Pulmonary artery endothelial cell (primary cell): ENCODE measurements around the gene NAALADL2. TPM values are rescaled to one million over a fixed set of nuclear protein-coding genes. Genes with fewer than 3 reads are reported as not detected.

Experiments used
- DNase-seq: peaks from one replicate; pipeline ENCODE4 v3.0.0-alpha.2; 2011; ENCODE audit warnings: low read depth, low spot score
- total RNA-seq: library from RNA; depleted of rRNA; stranded (reverse); fragments of >200 nt; gene quantifications from 2 replicates; pipeline ENCODE4 v1.2.3, GENCODE V29; 2014

The NAALADL2 gene
- total RNA-seq, 1 donor from 2014 or later: 3.4 TPM

DNA sequence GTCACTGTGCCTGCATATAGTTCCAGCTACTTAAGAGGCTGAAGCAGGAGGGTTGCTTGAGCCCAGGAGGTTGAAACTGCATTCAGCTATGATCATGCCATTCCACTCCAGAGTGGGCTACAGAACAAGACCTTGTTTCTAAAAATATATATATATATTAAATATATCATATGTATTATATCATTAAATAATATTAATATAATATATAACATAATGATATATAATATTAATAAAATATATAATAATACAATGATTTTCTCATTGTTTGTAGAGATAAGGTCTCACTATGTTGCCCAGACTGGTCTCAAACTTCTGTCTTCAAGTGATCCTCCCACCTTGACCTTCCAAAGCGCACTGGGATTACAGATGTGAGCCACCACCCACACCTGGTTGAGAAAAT, 101.8 kb downstream of the NAALADL2 start:
- DNase-seq: no peak

DNA sequence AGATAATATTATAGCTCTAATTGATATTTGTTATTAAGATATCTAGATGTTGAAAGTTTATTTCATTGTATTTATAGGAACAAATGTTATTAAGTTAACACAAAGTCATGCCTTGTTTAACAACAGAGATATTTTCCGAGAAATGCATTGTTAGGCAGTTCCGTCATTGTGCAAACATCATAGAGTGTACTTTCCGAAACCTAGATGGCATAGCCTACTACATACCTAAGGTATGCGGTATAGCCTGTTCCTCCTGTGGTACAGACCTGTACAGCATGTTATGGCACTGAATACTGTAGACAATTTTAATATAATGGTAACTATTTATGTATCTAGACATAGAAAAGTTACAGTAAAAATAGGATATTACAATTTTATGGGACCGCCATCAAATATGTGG, 114.3 kb downstream of the NAALADL2 start:
- no peak for DNase-seq

DNA sequence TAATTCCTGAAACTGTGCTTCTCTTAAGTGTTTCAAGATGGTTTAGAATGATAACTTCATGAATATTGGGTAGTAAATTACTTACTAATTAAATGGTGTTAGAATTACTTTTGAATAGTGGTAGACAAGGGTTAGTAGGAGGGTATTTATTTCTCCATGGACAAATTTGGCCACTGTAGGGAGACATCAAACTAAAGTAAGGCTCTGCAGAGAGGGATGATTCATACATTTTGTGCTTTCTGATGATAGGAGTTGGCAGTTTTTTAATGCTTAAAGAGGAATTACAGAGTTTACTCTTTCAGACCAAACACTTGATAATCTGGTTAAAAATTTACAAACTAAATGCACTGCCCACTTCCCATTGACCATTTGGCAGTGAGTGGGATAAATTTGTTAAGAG, 127.6 kb downstream of the NAALADL2 start:
- DNase-seq: no peak

DNA sequence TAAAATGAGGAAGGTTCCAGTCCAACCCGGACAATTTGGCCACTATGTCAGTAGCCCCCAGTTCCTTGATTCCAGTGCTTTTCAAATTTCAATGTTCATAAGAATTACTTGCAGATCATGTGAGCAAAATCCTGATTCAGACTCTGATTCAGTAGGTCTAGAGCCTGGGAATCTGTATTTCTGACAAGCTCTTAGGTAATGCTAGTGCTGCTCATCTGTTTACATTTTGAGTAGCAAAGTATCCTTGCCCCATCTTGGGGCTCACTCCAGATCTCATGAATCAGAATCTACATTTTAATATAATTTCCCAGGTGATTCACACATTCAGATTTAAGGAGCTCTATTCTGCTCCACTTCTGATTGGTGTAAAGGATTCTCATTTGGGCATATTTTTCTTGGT, 142.0 kb downstream of the NAALADL2 start:
- DNase-seq: no peak

DNA sequence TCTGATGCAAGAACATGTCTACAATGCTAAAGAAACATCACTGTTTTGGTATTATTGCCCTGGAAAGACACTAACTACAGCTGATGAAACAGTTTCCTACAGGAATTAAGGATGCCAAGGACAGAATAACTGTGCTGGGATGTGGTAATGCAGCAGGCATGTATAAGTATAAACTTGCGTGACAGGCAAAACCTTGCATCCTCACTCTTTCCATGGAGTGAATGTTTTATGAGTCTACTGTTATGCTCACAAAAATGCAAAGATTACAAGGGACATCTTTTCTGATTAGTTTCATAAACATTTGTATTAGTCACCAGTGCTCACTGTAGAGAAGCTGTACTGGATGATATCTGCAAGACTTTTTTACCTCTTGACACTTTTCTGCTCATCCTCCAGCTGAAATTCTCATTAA, 143.6 kb downstream of the NAALADL2 start:
- DNase-seq: no peak

DNA sequence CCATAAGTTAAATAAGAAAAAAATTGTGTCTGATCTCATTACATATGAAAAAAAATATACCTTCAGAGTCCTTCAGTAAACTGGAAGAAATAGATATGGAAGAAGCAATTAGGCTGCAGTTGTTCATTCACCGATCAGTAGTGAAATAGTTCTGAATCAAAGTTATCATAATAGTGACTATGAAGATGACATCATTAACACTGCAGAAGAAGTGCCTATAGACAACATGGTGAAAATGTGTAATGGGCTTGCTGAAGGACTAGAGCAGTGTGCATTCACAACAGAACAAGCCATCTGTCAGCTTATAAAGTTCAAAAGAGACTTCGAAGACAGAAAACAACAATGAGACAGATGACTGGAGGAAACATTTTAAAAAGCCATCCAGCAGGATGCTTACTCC, 144.5 kb downstream of the NAALADL2 start:
- DNase-seq: no peak

DNA sequence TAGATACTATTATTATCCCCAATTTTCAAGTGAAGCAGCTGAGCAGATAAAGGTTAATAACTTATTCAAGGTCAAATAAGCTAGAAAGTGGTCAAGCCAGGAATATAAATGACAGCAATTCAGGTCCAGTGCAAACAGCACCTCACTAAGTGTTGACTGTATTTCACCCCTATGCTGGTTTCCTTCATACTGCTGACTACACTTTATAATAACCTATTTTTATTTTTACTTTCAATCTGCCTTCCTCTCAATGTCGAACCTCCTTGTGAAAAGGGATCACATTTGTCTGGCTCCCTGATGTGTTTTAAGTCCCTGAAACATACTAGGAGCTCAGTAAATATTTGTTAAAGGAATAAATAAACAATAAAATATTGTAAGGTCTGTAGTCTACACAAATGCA, 146.1 kb downstream of the NAALADL2 start:
- DNase-seq: no peak

DNA sequence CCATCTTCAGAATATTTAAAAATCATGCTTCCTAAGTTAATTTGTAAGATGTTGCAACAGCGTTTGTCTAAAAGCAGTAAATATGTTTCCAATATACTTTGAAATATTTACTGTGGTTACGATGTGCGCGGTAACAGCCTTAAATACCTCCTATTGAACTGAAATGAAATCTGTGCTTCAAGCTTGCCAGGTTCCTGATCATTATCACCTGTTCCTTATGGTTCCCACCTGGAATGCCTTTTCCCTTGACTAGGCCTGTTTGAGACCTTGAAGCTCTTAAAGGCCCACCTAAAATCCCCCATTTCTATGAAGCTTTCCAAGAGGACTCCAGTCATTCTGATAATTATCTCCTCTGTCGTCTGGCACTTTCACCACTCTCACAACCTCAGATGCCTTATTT, 146.7 kb downstream of the NAALADL2 start:
- DNase-seq: no peak

DNA sequence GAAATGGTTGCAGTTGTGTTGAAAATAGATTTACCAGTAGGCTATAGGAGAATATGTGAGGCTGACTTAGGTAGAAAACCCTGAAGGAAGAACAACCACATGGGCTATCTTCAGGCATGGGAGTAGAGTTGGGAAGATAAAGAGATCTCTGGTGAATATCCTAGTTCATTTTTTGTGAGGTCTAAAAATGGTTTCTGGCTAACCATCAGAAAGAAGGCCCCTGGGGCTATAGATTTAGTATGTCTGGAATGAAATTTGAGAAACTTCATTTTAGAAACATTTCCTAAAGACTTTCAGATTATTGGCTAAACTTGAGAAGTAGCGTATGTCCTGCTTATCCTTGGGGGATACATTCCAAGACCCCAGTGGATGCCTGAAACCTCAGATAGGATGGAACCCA, 148.2 kb downstream of the NAALADL2 start:
- DNase-seq: no peak

DNA sequence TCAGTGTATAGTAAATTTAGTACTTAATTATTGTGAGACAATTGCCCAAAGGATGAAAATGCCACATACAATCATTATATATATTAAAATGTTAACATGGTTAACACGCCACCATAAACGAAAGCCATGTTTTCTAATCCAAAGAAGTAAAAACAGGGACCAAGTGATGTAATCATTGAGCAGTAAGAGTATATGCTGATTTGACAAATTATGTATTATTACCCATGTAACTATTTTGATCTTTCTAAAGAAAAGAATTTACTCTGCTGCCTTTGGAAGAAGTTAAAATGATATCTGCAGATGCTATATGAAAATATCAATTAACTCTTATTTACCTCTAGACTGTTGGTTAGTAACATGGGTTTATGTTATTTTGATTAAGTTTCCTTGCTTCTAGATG, 150.2 kb downstream of the NAALADL2 start:
- DNase-seq: no peak

DNA sequence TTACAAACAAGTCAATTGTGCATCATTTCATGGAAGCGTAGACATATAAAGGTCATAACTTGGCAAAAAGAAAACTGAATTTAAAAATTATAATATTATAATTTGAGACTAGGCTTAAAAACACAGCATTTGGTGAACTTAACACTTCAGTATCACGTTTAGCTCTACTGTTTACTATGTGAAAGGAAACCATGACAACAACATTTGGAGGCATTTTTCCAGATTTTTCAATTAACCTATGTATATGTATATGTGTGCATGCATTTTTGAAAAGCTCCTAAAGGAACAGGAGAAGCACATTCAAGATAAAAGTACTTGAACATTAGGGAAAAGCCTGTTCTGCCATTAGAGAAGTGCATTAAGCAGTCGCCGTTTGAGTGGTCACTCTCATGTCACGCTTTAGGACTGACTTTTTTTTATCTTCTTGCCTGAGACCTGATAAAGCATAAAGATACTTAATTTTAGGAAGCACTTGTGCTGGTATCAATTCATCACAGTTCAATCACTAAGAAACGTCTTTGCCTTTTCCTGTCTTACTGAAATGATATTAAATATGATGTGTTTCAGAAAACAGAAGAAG, 156.0 kb downstream of the NAALADL2 start:
- no peak for DNase-seq

DNA sequence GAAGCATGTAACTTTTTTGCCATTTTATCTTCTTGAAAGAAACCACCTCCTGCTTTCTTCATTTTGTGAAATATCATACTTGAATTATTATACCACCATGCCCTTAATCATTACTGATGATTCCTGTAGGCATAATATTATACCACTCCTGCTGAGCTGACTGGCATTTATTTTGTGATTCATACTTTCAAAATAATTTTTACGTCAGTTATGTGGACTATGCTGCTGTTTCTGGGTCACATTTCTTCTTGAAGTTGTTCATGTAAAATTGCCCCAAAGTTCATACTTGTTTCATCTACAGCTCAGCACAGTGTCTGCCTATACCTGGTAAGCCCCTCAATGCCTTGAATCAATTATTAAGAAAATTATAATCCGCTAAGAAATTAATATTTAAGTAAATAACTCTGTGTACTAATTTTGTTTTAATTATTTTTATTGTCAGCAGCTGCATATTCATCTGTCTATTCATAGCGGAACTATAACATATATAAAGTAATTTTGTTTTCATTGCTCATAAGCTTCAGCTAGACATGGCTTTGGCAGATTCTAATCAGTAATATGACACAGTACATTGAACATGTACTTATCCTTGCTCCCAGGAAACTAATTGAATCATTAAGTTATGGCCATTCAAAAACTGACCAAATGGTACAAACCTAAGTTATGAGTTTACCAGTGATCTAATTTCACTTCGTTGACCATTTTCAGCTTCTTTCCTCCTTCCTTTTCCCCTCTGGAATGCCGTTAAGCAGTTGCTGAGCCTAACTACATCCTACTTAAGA, 160.0 kb downstream of the NAALADL2 start:
- DNase-seq: no peak

DNA sequence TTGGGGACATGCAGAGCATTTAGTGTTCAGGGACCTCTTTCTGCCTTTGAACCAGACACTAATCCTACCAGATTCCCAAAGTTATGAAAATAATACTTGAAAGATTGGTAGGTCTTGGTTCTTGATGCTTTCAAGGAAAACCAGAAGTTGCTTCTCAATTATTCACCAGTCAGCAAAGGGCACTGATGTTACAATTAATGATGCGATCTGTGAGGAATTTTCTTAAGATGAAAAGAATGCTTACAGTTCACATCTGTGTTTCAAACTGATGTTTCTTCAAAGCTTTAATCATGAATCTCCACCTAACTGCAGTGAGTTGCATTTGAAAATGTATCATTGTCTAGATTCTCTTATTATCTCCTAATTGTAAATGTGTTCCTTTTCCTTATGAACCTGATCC, 161.0 kb downstream of the NAALADL2 start:
- DNase-seq: no peak

DNA sequence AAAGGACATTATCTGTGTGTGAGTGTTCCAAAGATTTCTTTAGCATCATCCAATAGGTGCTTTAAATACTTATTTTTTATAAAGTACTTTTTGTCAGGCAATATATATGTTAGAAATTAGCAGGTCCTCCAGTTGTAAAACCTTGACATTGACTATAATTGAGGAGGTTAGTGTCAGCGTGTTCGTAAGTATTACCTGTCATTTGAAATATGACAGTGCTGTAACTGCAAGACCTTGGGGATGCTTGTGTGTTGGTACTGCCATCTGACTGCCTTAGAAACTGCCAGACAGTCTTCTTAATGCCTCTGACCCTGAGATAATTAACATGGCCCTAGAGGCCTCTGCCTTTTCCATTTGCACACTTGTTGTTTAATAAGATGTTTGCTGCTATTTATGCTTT, 170.7 kb downstream of the NAALADL2 start:
- no peak for DNase-seq

DNA sequence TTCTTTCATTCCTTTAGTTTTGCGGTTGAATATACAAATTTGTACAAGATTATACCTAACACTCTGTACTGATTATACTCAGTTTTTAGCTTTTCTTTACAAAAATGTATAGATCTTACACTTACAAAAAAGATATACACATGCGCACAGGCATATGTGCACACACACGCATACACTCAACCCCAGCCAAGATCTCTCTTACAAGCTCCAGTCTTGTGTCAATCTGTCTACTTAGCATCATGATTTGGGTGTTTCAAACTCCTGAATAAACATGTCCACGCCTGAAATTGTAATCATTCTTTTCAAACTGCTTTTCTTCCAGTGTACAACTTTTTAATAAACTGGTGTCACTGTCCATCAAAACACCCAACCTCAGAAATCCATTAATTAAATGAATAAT, 180.7 kb downstream of the NAALADL2 start:
- DNase-seq: no peak

DNA sequence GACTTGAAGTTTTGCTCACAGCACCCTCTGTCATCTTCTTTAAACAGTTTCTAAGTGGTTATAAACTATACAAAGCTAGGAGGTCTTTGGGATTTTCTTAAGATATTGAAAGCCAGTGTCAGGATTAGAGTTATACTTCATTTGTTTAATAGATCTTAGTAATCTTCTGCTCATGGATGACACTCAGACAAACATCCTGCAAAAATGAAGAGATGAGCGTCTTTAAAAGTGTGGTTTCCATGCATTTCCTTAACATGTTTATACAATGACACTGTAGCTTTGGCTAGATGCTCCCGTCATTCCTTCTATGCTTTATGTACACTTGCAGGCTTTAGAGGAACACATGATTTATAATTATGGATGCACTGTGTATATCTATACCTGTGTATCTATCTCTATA, 182.2 kb downstream of the NAALADL2 start:
- DNase-seq: no peak

DNA sequence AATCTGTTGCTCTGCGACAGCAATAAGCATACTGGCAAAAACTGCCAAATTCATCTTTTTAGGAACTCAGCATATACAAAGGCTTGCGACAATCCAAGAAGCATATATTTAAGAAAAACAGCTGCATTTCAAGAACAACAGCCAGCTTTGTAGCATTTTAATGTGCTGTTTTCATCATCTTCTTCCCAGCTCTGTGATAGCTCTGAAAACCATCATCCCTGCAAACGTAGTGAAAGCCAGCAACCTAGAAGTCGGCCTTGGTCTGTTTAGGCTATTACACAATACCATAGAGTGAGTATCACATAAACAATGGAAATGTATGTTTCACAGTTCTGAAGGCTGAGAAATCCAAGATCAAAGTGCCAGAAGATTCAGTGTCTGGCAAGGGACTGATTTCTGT, 187.5 kb downstream of the NAALADL2 start:
- DNase-seq: no peak

DNA sequence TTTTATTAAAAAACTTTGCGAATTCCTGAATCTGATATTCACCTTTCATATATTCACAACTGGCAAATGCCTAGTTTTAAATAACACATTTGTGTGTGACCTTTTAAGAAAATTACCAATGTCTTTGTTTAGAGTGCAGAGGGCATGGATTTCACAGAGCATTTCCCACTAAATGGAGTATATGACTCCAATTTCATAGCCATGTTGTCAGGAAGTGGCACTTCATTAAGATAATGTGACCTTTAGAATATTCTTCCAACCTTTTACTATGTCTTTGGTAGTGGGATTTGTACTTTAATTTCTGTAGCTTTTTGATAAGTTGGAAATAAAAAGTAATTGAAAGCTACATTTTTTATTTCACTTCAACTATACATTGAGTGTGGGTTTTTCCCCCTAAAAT, 188.7 kb downstream of the NAALADL2 start:
- no peak for DNase-seq

DNA sequence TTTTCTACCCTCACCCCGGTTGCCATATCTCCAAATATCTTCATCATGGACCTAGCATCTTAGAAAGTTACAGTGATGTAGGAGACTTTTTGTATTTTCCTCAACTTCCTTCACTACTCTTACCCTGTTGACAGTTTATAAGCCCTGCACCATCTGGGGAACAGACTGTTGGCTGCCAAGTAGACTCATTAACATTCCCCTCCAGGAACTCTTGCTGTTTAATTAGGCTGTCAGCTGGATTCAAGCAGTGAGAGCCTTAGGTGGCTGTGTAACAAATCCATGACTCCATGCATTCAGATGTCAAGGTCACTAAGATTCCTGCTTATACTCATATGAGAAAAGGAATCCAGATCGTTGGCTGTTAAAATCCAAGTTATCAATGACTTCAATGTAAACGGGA, 198.3 kb downstream of the NAALADL2 start:
- DNase-seq: no peak

DNA sequence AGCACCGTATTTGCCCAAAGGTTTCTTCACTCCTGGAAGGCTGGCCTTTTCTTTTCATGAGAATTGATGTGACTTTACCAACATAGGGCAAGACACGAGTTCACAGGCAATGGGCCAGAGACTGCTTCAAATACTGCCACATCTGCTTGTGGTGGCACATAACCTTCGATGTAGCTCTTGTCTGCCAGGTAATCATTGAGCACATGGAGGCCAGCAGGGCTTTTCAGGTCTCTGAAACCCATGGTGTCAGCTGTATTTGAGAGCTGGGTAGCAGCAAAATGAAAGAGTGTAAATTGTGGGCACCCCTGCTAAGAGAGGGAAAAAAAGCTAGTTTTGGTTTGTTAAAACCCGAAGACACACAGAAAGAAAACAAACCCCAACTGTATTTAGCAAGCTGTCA, 200.7 kb downstream of the NAALADL2 start:
- DNase-seq: no peak

DNA sequence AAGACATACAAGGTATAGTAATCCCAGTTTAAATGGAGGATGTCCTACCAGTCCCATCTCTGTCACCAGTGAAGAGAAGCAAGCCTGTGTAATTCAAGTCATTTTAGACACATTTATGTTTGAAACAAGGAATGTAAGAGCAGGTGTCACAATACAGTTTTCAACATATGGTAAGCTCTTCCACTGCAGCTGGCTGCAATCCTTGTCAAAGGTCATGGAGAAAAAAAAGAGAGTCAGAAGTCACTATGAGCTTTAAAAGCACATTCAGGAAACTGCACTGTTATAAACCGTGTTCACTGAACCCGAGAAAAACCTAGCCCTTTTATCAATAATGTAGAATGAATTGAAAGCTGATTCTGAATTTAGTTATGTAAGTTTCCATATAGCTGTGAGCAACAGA, 206.4 kb downstream of the NAALADL2 start:
- no peak for DNase-seq

DNA sequence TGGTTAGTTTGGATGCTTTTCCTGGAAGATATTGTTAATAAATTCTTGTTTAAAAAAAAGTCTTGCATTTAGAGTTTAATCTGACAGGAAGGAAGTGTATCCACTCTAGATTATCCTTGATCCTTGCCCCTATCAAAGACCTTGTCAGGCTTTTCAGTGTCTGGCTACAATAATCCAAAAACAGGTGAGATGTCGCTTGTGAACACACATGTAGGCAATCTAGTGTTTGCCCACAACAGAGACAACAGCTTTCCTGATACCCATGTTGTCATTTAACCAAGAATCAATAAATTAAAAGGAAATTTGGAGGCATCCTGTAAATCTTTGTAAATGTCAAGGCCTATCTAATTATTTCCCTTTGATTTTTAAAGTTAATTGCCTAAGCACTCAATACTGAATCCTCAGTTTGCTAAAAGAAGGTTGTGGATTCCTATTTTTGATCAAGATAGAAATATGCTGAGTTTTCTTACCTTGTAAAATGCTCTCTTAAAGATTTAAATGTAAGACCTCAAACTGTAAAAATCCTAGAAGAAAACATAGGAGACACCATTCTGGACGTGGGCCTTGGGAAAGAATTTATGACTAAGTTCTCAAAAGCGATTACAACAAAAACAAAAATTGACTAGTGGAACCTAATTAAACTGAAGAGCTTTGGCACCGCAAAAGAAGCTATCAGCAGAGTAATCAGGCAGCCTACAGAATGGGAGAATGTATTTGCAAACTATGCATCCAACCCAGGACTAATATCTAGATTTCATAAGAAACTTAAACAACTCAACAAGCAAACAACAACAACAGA, 207.7 kb downstream of the NAALADL2 start:
- DNase-seq: no peak

DNA sequence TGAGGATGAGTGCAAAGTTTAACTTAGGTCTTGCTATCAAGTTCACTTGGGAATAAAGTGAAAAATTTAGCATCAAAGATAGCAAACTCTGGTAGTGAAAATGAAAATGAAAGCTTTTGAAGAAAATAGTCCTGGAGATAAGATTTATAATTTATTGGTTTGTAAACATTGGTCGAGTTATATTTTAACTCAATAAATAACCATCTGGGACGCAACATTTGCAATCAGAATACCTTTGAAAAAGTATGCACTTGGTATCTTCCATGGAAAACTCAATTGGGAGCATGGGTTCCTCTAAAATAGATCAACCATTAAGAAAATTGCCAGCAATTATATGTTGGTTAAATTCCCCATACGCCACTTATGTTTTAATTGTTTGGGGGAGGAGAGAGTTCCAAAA, 209.5 kb downstream of the NAALADL2 start:
- no peak for DNase-seq
